Brain microvascular endothelial cell (primary cell): Measurements from ENCODE around the gene YDJC.
"Not testable (repeated sequence)": the region's sequence is repeated elsewhere in the genome, so short reads cannot be mapped to it uniquely, and the experiment has no call there.

Experiments
- DNase-seq: peaks from one replicate; pipeline ENCODE4 v3.0.0-alpha.2; 2020
- H3K27ac ChIP-seq: fragments of 250-450 bp; sonication (Bioruptor Pico); 2 replicates; pipeline ENCODE4 v1.5.1; 2020; ENCODE audit warnings: mild to moderate bottlenecking, moderate library complexity
- H3K27me3 ChIP-seq: fragments of 250-450 bp; sonication (Bioruptor Pico); replicated peaks from 2 replicates; pipeline ENCODE4 v1.5.1; 2020; ENCODE audit warnings: mild to moderate bottlenecking
- H3K36me3 ChIP-seq: fragments of 250-450 bp; sonication (Bioruptor Pico); replicated peaks from 2 replicates; pipeline ENCODE4 v1.5.1; 2020; ENCODE audit warnings: mild to moderate bottlenecking
- H3K4me3 ChIP-seq: 2 replicates; pipeline ENCODE4 v1.5.1; 2011; ENCODE audit warnings: low read depth, mild to moderate bottlenecking, control low read depth, low read length, moderate library complexity
- CTCF ChIP-seq: IDR thresholded peaks from 2 replicates; pipeline ENCODE4 v1.5.1; 2011; ENCODE audit warnings: low read depth, mild to moderate bottlenecking, moderate library complexity, low read length, control low read depth, inconsistent platforms; ENCODE audit errors: missing control alignments
- in situ Hi-C: cut with HindIII; loops from 2 replicates; pipeline ENCODE4 v1.10.0; 2017; ENCODE audit warnings: low sequenced_read_pairs, low pct_ligation_motif_present

The YDJC gene

GRCh38 chr22:21641417-21641788 lies 11.6 kb upstream of the YDJC start:
- in situ Hi-C loops: no loop called here
- Histone ChIP-seq H3K27ac (peak overlapping the region; percentile 64), H3K36me3 (peaks cover 9% of the 10 kb centered on the region), H3K4me3 (peak overlapping the region; percentile 64), H3K27me3 (no peaks in the 10 kb centered on the region)
- TF ChIP-seq CTCF: peak; percentile 68
- no peak for DNase-seq

- no peak overlapping the region for H3K4me3 ChIP-seq
- in situ Hi-C loops: no loop called here
- H3K27me3 ChIP-seq: no peaks in the 10 kb centered on the region
- TF ChIP-seq CTCF: no peak
- H3K36me3 ChIP-seq: peaks cover 6% of the 10 kb centered on the region
- H3K27ac ChIP-seq: no peak overlapping the region
- DNase-seq: no peak
Measured at GRCh38 chr22:21640810-21641209, 11.0 kb upstream of the YDJC start.

DNA sequence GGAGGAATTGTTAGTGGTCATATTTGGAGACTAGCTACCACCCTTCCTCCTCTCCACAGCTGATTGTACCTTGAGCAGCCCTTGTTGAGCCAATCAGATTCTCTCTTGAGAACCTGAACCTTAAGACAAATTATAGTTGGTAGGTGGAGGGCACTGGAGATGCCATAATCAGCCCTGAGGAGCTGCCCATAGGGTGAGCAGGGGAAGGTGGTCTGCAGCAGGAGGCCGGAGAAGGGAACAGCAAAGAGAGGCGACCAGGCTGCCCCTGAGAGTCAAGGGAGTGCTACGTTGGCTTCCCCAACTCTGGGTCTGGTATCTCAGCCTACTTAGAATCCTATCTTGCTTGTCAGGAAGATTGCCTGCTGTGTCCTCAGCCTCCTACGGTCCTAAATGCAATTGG lies 9.5 kb upstream of the YDJC start:
- no peak for TF ChIP-seq CTCF

GRCh38 chr22:21637450-21637849 lies 7.6 kb upstream of the YDJC start:
- H3K36me3 ChIP-seq, DNase-seq, H3K27ac ChIP-seq, H3K27me3 ChIP-seq, in situ Hi-C loops, H3K4me3 ChIP-seq: not testable (repeated sequence)

More for the DNA sequence above, 9.5 kb upstream of the YDJC start:
- H3K27me3 ChIP-seq: no peaks in the 10 kb centered on the region
- H3K4me3 ChIP-seq: no peak overlapping the region
- peaks cover 4% of the 10 kb centered on the region for H3K36me3 ChIP-seq
- in situ Hi-C loops: no loop called here
- no peak overlapping the region for H3K27ac ChIP-seq
- DNase-seq: no peak

GRCh38 chr22:21636629-21637218 lies 6.9 kb upstream of the YDJC start:
- H3K36me3 ChIP-seq: no peaks in the 10 kb centered on the region
- H3K27me3 ChIP-seq: no peaks in the 10 kb centered on the region
- no peak overlapping the region for H3K27ac ChIP-seq
- in situ Hi-C loops: no loop called here
- TF ChIP-seq CTCF: no peak
- H3K4me3 ChIP-seq: no peak overlapping the region
- no peak for DNase-seq

- H3K27ac ChIP-seq: no peak overlapping the region
- H3K27me3 ChIP-seq: no peaks in the 10 kb centered on the region
- TF ChIP-seq CTCF: no peak
- in situ Hi-C loops: no loop called here
- H3K36me3 ChIP-seq: no peaks in the 10 kb centered on the region
- DNase-seq: no peak
- no peak overlapping the region for H3K4me3 ChIP-seq
Measured at GRCh38 chr22:21635771-21636510, 6.1 kb upstream of the YDJC start.
